ENCODE results near the gene CDK19.

The CDK19 gene

DNA sequence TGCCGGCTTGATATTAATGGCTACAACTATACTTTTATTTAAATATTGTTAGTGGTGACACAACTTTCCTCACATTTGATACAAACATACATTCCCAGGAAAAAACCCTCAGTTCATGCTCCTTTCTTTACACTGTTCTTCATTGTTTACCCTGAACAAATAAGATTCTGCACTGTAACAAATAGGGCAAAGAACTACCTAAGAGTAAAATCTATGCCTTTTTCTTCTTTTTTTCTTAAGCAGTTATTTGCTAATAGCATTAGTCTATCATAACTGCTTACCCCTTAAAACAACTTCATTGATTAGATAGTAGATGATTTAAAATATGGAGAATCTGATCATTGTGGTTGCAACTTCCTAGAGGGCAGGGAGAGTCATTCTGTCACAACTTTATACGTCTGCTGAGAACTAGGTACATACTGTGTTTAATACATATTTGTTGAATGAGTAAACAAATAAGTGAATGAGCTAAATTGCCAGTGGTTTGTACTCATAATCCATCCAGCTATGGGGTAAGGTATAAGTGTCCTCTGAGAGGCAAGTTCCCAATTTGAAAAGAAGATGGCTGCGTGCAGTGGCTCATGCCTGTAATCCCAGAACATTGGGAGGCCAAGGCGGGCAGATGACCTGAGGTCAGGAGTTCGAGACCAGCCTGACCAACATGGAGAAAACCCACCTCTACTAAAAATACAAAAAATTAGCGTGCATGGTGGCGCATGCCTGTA is 161.0 kb downstream of the CDK19 start:
- DNase-seq: no peak

GRCh38 chr6:110653381-110653780 is 161.9 kb downstream of the CDK19 start:
- peak; percentile 69 for DNase-seq

- no peak for DNase-seq
Observed at GRCh38 chr6:110652520-110652919, 162.7 kb downstream of the CDK19 start.

- DNase-seq: no peak
Observed at GRCh38 chr6:110650755-110651154, 164.5 kb downstream of the CDK19 start.

DNA sequence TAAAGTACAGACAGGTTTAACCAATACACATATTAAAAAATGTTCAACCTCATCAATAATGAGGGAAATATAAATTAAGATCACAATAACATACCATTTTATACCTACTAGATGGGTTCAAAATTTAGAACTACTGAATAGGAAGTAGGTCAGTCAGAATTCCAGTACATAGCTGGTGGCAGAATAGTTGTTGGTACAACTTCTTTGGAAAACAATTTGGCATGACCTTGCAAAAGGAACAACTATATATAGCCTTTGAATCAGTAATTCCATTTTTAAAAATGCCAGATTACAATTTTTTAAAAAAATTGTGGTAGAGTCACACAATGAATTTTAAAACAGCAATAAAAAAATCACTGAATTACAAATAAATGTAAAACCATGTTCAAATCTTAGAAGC is 165.6 kb downstream of the CDK19 start:
- no peak for DNase-seq

- DNase-seq: no peak
Observed at GRCh38 chr6:110646951-110647910, 168.0 kb downstream of the CDK19 start.

- DNase-seq: no peak
Observed at GRCh38 chr6:110646419-110646698, 168.9 kb downstream of the CDK19 start.

DNA sequence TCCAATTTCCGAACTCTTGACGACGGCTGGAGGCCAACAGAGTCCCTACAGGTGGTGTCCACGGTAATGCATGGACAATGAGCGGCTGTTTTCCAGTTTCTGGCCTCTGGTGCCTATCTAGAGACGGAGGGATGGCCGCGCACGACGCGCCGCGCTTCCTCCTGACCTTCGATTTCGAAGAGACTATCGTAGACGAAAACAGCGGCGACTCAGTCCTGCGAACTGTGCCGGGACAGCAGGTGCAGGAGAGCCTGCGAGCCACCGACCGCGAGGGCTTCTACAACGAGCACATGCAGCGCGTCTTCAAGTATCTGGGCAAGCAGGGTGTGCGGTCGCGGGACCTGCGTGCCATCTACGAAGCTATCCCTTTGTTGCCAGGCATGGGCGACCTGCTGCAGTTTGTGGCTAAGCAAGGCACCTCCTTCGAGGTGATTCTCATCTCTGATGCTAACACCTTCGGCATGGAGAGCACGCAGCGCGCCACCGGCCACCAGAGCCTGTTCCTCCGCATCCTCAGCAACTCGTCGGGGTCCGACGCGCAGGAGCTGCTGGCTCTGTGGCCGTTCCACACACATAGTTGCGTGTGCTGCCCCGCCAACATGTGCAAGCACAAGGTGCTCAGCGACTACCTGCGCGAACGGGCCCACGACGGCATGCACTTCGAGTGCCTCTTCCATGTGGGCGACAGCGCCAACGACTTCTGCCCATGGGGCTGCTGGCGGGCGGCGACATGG is 169.4 kb downstream of the CDK19 start:
- DNase-seq: no peak

DNA sequence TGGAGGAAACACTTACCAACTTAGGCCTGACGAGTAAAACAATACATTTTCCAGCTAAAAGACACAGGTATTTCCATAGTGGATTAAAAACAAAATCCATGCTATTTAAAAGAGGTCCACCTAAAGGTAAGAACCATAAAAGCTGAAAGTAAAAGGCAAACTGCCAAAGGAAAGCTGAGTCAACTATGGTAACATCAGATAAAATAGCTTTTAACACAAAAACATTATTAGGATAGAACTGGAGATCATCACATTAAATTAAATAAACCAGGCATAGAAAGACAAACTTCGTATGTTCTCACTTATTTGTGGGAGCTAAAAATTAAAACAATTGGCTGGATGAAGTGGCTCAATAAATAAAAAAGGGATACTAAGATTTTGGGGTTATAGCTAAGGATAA is 172.1 kb downstream of the CDK19 start:
- DNase-seq: no peak

DNA sequence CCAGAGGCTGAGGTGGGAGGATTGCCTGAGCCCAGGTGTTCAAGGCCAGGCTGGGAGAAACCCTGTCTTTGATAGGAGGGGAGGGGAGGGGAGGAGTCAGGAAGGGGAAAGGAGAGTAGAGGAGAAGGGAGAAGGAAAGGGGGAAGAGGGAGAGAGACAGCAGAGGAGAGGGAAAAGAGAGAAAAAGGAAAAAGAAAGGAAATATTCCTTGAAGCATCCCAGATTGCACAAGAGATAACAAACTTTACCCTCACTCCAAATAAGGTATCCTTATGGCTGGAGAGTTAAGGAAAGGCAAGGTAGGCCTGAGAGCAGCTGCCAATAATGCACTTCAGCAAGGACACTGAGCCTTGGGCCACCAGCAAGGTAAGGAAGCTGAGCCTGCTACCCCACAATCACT is 172.6 kb downstream of the CDK19 start:
- no peak for DNase-seq

- DNase-seq: no peak
Observed at GRCh38 chr6:110636781-110637180, 178.5 kb downstream of the CDK19 start.

DNA sequence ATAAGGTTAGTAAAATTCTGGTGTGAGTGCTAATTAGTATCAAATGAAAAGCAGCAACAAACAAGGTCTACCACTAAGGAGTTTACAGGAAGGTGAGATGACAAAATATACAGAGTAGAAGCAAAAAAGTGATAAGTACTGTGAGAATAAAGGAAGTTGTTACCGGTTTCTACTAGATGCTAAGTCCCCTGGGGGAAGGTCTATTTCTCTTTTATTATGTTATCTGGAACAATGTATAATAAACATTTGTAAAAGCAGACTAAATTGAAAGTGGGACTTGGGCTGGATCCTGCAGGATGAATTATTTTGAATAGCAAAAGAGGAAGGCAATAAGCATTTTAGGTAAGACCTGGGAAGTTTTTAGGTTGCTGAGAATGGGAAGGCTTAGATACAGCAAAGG is 180.2 kb downstream of the CDK19 start:
- DNase-seq: no peak

DNA sequence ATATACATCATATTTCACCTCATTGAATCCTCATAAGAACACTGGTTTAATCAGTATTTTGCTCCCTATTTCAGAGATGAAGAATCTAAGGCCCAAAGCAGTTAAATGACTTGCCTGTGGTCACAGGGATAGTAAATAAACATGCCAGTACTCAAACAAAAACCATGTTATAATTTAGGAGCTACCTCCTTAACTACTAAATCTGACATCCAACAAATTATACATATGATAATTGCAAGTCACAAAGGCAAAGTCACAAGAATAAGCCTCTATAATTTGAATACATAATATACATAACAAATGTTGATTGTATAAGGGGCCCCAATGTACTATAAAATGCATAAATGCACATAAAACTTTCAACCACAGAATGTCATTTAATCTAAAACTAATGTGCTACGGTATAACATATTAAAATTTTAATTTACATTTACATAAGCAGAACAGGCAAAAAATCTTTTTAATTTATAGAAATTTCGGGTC is 181.5 kb downstream of the CDK19 start:
- DNase-seq: no peak

- DNase-seq: peak; percentile 99
Observed at GRCh38 chr6:110629153-110629552, 186.1 kb downstream of the CDK19 start.

GRCh38 chr6:110628330-110628729 is 186.9 kb downstream of the CDK19 start:
- no peak for DNase-seq

- no peak for DNase-seq
Observed at GRCh38 chr6:110626442-110626841, 188.8 kb downstream of the CDK19 start.

DNA sequence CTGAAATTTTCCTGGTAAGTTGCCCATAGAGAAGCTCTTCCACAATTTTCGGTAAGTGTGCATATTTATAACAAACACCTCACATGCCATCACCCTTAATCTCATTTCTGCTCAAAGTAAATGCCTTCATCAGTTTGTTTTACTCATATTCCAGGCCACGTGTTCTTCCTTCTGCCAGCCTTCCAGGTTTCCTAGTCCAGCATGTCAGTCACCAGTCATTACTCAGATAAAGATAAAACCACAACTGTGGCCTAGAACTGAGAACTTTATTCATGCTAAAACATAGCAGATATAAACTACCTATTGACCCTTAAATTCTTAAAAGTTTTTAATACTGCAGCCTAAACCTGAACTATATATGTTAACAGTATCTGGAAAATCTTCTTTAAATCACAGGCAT is 189.4 kb downstream of the CDK19 start:
- peak; percentile 20 for DNase-seq

DNA sequence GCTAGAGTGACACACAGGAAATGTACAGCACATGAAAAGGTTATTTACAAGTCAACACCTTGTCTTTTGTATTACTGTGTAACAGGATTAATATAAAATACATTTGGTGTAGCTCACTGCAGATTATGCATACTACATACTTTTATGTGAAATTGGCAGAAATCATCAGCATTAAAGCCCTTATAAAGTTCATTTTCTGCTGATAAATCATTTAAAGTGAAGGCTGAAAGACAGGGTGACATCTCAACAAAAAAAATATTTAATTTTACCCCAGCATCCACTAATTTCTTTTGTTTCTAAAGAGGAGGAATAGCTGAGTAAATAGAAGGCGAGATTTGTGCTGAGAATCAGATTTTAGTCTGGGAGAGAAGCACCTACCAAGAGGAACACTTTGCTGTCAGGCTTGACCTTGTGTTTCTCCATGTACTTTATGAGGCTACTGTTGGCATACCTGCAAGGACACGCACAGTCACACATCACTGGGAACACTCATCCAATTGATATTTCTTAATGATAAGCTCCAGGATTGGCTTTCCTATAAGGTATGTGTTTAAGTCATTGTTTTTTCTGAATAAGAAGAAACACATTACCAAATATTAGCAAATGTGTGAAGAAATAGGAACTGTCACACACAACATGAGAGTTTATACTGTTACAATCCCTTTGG is 192.2 kb downstream of the CDK19 start:
- no peak for DNase-seq

GRCh38 chr6:110621061-110621460 is 194.2 kb downstream of the CDK19 start:
- no peak for DNase-seq

DNA sequence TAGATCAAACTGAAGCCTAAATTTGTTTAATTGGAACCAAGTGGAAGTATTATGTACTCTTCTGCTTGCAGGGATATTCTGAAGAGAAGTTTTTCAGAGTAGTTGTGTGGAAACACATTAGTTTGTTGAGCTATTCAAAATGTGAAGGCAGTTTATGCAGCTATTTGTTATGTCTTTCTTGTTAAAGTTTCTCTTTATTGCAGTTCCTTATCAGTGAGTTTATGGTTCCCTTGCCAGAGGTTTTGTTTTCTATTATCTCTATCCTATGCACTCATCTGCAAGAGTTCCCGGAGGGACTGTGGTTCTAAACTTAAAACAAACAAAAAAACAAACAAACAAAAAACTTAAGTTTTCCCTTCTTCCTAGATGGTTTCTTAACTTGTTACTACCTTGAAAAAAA is 195.2 kb downstream of the CDK19 start:
- DNase-seq: no peak

GRCh38 chr6:110619275-110619908 is 195.9 kb downstream of the CDK19 start:
- no peak for DNase-seq

DNA sequence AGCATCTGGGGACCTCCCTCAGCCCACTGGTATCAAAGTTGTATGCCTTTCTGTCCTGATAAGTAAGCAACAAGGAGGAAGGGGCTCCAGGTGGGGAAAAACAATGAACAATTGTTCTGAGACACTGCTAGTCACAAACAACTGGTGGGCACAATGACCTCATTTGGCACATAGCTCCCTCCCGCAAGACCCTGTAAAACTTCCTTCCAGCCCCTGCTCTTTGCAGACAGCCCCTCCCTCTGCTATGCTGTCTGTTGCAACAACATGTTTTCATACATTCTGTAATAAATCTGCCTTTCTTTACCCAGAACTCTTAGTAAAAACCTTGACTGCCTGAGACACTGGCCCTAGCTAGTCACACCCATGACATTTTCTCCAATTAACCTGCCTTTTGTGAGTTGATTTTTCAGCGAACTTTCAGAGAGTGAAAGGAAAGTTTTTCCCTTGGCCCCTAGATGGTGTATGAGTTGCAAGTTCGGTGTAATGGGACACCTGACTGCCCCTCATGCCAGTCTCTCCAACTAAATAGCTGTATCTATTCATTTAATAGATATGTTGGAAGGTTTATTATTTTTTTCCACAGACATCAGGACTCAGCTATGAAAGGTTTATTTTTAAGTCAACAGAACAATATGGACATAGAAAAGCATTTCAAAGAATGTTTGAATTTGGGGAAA is 196.5 kb downstream of the CDK19 start:
- DNase-seq: peak; percentile 12
